ENCODE data around the gene SRRT.

GRCh38 chr7:100863406-100863950 is 11.4 kb upstream of the SRRT start:
- TF ChIP-seq CTCF (IDR thresholded peaks at IDR 0.05): no peak
- TF ChIP-seq POLR2A (IDR thresholded peaks at IDR 0.05): no peak
- no peak for TF ChIP-seq POLR2AphosphoS5 (IDR thresholded peaks at IDR 0.05)

All from prostate gland (tissue), 2 donors.